T-helper 1 cell (primary cell): ENCODE measurements around the gene PTER.
A peak's percentile ranks its signal among the peaks of the same experiment; 100 is the strongest.

Source experiments
- DNase-seq, 5 donors: peaks; one replicate each; pipeline ENCODE4 v3.0.0-alpha.2; 2012 to 2020

The PTER gene

DNA sequence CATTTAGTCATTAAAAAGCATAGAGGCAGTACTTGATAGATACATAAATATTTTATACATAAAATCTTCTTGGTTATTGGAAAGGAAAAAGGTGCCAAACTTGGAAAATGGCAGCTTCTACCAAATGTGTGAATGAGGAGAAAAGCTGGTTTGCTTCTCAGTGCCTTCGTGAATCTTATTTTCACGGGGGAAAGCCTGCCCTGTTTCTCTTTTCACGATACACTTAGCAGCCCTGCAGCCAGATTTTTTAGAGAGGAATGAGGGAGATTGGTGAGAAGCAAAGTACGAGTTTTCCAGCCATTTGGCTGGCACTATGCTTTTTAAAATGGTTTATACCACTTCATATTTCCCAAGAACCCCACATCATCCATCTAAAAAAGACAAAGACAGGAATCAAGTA lies 107.8 kb downstream of the PTER start:
- no peak for DNase-seq

DNA sequence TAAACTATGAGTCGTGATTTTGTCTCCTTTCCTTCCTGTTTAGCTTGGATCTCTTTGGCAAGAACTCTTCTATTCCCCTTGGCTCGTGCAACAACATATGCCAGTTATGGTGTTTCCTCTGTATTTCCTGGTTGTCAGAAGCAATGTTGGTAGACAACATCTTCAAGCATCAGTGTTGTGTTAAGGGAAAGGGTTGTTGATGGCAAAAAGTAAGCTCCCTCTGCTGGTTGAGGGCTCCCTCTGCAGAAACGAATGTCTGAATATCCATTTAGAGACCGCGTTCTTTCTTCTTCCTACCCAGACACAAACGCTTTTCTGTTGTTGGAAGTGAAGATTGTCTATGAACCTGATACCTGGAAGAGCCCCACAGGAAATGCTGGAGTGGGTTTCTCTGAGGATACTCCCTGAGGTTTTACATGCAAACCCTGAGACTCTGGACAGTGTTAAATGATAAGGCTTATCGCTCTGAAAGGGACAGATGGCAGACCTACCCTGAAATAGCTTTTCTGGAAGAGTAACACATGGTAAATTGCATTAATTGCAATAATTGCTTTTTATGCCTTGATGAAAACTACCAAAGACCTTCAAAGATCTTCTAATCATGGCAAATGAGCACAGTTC lies 108.4 kb downstream of the PTER start:
- DNase-seq: peak in 1 of 5 donors; percentile 40

DNA sequence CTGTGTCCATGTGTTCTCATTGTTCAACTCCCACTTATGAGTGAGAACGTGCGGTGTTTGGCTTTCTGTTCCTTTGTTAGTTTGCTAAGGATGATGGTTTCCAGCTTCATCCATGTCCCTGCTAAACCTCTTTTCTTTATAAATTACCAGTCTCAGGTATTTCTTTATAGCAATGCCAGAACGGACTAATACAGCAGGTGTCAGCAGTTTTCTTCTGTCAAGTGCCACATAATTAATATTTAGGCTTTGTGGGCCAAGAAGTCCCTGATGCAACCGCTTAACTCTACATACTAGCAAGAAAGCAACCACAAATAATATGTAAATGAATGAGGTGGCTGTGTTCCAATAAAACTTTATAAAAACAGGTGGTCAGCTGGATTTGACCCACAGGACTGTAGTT lies 111.2 kb downstream of the PTER start:
- no peak for DNase-seq

GRCh38 chr10:16559236-16559773 lies 122.5 kb downstream of the PTER start:
- DNase-seq: no peak

DNA sequence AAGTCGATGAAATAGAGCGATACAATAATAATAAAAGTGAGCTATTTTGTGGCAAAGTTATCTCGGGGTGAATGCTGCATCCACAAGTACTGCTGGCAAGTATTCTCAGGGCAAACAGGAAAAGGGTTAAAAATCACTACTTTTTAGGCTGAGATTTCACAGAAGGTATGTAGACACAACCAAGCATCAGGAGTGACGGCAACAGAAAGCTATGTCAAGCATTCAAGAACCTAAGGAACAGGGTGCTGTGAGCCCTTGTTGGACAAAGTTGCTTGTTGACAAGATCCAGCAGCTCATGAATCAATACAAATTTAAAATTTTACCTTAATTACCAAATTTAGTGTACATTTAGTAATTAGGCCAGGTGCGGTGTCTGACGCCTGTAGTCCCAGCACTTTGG lies 126.1 kb downstream of the PTER start:
- DNase-seq: no peak
